GM18873 (cell line): ENCODE data around the gene CD38.
"Not testable (repeated sequence)": the region's sequence is repeated elsewhere in the genome, so short reads cannot be mapped to it uniquely, and the experiment has no call there.

Experiments
- ATAC-seq: cut with Tn5 transposase; IDR thresholded peaks from one replicate; pipeline ENCODE4 v1.9.1; 2021; ENCODE audit warnings: mild to moderate bottlenecking, moderate library complexity, moderate number of reproducible peaks; ENCODE audit not compliant: unreplicated experiment, low FRiP score

CD38 gene

DNA sequence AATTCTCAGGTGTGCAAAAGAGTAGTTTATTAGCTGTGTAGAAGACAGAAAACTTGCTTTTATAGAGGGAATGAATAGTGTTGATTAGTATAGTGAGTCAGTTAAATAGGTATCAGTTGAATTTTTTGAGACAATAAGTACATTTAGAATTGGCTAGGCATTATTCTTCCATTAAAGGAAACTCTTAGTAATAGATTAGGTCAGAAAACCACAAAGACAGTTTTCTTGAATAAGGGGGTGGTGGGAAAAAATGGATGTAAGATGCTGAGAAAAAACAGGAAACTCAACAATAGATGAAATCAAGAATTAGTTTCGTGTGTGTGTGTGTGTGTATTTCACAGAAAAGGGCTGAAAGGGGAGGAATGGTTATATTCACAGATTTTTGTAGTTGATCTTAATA is 16.8 kb downstream of the CD38 start:
- ATAC-seq, result no peak

DNA sequence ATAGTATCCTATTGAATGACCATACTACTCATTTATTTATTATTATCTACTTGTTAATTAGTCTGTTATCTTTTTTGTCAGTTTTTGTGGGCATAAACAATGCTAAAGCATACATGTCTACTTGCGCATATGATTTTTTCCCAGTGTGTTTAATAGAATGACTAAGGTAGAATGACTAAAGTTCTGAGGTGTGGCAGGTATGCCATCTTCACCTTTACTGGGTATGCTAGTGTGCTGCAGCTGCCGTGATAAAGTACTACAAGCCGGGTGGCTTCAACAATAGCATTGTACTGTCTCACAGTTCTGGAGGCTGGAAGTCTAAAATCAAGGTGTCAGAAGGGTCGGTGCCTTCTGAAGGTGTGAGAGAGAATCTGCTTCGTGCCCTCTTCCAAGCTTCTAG is 19.2 kb downstream of the CD38 start:
- no peak for ATAC-seq

GRCh38 chr4:15799141-15799540 is 21.0 kb downstream of the CD38 start:
- no peak for ATAC-seq

DNA sequence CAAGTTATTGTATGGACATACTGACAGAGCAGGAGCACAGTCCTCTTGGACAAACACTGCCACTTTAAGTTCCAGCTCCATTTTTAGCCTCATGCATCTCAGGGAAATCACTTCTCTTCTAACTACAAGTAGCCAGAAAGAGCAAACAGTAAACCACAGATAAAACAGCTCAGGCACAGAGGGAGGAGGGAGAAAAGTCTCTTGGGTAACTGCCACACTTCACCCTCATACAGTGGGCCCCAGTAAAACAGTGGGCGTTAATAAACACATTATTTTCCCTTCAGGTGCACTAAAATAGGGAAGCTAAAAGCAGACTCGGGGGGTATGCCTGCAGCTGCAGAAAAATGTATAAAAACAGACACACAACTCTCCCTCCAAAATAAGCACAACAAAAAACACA is 21.6 kb downstream of the CD38 start:
- no peak for ATAC-seq

- ATAC-seq, result not testable (repeated sequence)
Observed at GRCh38 chr4:15802497-15802896, 24.4 kb downstream of the CD38 start.

DNA sequence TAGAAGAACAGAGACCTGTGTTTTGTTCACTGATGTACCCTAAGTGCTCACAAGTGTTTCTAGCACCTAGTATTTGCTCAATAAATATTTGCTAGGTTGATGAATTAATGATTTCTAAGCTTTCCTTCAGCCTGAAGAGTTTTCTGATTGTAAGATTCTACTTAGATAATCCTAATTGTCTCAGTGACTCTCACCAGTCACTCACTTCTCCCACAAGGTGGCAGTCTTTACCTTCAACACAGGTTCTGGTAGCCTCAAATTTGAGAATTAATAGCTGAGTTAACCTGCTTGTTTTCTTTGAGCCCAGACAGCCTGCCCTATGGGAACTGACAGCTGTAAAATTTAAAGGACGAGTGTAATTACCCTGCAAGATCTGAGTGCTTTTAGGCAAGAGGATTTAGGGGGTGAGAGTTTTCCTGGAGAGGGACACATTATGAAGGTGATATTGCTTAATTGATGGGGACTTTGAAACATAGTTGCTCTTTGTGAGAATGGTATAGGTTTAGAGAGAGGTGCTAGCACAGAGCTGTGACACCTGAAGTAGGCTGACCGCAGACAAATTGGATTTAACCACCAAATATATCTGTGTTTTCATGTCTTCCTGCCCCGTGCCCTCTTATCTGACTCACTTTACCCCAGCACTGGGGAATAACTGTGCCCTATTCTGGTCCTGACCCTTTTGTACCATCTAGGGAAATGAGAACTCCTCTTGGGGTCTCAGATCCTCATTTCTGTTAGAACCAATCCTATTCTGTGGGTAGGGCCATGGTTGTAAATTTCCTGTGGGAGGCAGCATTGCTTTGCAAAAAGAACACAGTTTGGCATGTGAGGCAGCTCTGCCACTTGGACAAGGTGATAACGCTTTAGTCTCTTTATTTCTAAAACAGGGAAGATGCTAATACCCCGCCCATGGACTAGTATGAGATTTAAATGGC is 27.7 kb downstream of the CD38 start:
- ATAC-seq, result peak; percentile 36

- ATAC-seq, result peak; percentile 83
Observed at GRCh38 chr4:15809058-15809457, 30.9 kb downstream of the CD38 start.

GRCh38 chr4:15809466-15809865 is 31.3 kb downstream of the CD38 start:
- no peak for ATAC-seq

DNA sequence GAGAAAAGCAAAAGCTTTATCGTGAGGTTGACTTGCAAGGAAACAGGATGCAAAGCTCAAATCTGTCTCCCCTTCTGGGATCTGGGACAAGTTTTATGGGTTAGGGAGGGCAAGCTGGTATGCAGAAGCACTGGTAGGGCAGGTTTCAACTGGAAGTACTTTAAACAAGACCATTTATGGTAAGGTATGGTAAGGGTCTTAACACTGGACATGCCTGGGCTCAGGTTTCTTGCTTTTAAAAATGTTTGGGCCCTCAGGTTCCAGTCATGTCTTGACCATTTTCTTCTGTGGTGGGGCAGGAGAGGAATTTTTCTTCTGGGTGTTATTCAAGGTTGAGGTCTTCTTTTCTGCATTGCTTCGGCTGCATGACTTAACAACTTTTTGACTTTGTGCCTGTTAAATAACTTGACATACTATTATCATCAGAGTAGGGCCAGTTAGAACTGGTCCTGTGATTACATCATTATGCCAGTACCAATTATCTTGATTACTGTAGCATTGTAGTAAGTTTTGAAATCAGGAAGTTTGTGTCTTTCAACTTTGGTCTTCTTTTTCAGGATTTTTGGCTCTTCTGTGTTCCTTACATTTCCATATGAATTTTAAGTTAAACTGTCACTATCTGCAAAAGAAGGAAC is 33.7 kb downstream of the CD38 start:
- ATAC-seq, result no peak

DNA sequence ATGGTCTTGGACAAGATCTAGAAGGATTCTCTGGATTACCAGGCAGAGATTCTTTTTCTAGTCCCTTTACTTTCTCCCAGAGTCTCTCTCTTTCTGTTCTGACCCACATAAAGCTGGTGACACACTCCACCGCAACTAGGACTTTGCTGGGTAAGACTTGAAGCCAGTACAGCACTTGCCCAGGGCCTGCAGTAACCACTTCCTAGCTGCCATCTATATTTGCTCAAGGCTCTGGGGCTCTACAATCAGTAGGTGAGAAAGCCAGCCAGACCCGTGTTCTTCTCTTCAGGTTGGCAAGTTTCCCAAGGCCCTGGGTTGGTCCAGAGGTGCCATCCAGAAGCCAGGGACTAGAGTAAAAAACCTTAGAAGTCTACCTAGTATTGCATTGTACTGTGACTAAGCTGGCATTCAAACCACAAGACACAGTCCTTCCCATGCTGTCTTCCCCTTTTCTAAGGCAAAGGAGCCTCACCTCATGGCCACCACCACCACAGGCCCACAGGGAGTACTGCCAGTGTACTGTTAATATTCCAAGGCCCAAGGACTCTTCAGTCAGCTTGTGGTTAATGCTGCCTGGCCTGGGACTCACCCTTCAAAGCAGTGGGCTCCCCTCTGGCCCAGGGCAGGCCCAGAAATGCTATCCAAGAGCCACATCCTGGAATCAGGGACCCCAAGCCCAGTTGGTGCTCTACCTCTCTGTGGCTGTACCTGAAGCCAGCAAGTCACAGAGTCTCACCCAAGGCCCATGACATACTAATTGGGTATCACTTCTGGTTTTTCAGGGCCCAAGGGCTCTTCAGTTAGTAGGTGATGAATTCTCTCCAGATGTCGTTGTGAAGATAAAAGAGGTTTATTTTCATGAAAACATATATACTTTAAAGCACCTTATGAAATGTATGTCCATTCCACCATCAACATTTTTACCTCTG is 54.7 kb downstream of the CD38 start:
- ATAC-seq, result no peak

- no peak for ATAC-seq
Observed at GRCh38 chr4:15833801-15834200, 55.7 kb downstream of the CD38 start.

DNA sequence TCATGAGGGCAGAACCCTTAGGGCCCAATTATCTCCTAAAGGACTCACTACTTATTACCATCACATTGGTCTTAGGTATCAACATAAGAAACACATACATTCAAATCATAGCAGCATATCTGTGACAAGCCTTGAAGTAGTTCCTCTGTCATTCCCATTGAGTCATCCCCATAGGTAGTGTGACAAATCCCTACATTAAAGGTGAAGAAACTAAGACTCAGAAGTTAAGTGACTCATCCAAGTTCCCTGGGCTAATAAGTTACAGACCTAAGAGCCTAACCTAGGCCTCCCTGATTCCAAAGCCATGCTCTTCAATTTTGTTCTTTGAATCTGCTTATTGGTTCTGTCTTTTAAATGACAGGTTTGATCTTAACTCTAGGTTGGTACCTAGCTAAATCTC is 58.2 kb downstream of the CD38 start:
- peak; percentile 56 for ATAC-seq

DNA sequence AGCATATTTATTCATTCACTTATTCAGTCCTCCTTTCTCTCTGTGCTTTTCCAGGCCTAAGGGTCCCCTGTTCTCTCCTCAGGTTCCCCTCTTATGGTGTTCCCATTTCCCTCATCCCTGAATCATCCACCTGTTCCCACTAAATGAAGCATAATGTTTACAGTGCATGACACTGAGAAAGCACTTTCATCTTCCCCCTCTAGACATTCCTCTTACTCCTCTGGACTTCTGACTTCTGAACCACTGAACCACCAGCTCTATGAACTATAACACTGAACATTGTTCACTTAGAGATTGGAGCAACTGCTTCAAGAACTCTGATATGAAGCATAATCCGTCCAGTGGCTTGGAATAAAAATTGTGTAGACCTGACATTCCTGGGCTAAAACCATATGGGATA is 59.5 kb downstream of the CD38 start:
- no peak for ATAC-seq

- ATAC-seq, result not testable (repeated sequence)
Observed at GRCh38 chr4:15841194-15841730, 63.1 kb downstream of the CD38 start.

DNA sequence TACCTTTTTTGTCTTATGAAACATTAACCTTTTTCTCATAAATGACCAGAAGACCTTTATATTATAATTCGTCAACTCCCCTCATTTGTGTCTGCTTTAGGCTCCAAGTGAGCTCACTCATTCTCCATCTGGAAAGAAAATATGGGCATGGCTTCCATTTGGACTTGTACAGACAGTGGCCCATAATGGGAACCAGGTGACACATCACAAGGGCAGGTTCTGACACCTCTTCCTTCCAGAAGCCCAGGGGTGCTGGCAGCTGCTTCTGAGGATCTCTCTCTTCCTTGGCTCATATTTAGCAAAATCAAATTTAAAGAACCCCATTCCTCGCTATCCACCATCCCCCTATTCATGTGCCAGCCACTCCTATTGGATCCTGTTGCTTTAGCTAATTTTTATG is 69.6 kb downstream of the CD38 start:
- ATAC-seq, result no peak

DNA sequence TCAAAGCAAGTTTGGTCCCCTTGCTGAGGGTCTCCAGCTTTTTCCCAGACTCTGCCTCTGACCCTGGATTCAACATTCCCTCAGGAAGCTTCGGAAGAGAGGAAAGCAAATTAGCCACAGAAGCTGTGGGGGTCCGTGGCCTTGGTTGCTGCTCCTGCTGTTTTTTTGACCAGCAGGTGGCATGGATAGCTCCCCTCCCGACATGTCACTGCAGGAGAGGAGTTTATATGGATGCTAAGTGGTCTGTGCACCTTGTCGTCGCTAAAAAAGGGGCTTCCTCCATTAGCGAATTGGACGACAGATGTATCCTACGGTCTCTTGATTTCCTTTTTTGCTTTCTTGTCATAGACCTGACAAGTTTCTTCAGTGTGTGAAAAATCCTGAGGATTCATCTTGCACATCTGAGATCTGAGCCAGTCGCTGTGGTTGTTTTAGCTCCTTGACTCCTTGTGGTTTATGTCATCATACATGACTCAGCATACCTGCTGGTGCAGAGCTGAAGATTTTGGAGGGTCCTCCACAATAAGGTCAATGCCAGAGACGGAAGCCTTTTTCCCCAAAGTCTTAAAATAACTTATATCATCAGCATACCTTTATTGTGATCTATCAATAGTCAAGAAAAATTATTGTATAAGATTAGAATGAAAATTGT is 70.2 kb downstream of the CD38 start:
- no peak for ATAC-seq

DNA sequence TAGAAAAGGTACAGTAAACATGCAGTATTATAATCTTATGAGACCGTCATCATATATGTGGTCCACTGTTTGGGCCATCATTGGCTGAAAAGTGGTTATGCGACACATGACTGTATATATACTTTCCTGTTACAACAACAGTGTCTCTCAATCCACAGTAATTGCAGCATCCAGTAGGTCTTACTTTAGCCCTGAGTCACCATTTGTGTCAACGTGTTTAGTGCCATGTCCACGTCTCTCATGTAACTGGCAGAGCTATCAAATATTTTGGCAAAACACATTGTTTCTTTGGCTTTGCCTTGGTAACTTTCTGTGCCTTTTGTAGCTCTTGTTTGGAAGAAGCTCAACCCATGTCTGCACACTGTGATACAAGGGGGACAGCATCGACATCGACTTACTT is 73.8 kb downstream of the CD38 start:
- ATAC-seq, result no peak

DNA sequence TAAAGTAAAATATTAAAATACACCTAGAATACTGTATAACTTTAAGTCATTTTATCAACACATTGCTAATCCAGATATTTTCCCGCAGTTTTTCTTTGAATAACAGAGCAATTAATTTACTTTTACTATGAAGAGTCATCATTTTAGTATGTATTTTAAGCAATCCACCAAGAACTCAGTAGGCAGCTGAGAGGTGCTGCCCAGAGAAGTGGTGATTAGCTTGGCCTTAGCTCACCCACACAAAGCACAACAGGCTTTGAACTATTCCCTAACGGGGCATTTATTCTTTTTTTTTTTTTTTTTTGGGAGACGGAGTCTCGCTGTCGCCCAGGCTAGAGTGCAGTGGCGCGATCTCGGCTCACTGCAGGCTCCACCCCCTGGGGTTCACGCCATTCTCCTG is 74.4 kb downstream of the CD38 start:
- ATAC-seq, result no peak

DNA sequence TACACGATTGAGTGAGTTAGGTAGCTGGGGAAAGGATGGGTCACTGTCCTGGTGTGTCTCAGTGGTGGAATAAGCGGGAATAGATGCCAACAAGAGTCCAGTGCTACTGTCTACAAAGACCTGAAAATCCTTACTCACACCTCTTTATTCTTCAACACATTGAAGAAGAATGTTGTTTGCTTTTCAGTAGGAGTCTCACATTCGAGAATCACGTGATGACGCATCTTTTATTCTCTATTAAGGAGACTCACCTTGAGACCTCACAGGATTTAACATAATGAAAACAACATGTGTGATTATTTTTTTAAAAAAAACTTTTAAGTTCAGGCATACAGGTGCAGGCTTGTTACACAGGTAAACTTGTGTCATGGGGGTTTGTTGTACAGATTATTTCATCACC is 75.2 kb downstream of the CD38 start:
- ATAC-seq, result no peak

DNA sequence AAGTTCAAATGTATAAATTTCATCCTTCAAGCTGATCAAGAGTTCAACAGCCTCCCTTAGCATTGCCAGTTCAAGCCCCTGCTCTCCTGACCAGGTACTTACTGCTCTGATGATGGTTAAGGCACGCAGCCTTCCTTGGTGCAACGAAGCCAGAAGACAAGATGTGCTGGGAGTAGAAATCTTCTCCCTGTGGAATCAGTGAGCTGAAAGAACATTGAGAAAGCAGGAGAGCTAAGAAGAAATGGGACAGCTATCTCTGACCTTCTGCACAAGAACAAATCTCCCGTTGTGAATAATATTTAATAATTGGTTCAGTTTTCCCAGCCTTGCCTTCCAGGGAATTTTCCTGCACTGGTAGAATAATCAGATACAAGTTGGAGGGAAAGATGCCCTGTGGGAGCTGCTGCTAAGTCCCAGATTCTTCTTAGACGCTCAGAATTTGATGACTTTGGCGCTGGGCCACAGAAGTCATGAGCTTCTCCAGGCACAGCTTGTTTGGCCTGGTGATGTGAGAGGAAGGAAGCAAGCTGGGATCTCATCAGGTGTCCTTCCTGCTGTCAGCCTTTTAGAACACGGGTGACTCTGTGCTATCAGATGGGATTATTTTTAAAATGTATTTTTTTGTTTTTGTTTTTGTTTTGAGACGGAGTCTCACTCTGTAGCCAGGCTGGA is 77.8 kb downstream of the CD38 start:
- ATAC-seq, result no peak
